WI38 (cell line): ENCODE results near the gene CEL.

ENCODE experiments used
- H3K4me3 ChIP-seq: 2 replicates; pipeline ENCODE4 v1.5.1; 2011; ENCODE audit warnings: low read depth, mild to moderate bottlenecking, control low read depth, low read length
- CTCF ChIP-seq: IDR thresholded peaks from 2 replicates; pipeline ENCODE4 v1.5.1; 2012; ENCODE audit warnings: low read depth, mild to moderate bottlenecking, control low read depth, low read length

The CEL gene

GRCh38 chr9:133102190-133103021 is 40.6 kb downstream of the CEL start:
- H3K4me3 ChIP-seq: no peak overlapping the region
- no peak for TF ChIP-seq CTCF

- H3K4me3 ChIP-seq: no peak overlapping the region
- peak; percentile 89 for TF ChIP-seq CTCF
These were observed 41.6 kb downstream of the CEL start for GRCh38 chr9:133103183-133103986.

GRCh38 chr9:133103987-133104505 is 42.3 kb downstream of the CEL start:
- TF ChIP-seq CTCF: no peak
- no peak overlapping the region for H3K4me3 ChIP-seq

- no peak for TF ChIP-seq CTCF
- no peak overlapping the region for H3K4me3 ChIP-seq
These were observed 43.1 kb downstream of the CEL start for GRCh38 chr9:133104718-133105460.

GRCh38 chr9:133105461-133105770 is 43.6 kb downstream of the CEL start:
- H3K4me3 ChIP-seq: no peak overlapping the region
- no peak for TF ChIP-seq CTCF

- no peak for TF ChIP-seq CTCF
- H3K4me3 ChIP-seq: no peak overlapping the region
These were observed 44.9 kb downstream of the CEL start for GRCh38 chr9:133106511-133107244.
